Common myeloid progenitor, CD34-positive (primary cell): ENCODE measurements around the gene CD300E.
A peak's percentile ranks its signal among the peaks of the same experiment; 100 is the strongest.

ENCODE experiments used
- CTCF ChIA-PET: fragments of 350-600 bp; sonication (Branson Sonifier 250); formaldehyde crosslinking; loops from one replicate; lab custom pipeline; 2021; ENCODE audit warnings: antibody characterized with exemption; lab: Charles Lee
- POLR2A ChIA-PET: fragments of 350-600 bp; sonication (Branson Sonifier 250); formaldehyde crosslinking; loops from one replicate; lab custom pipeline; 2021; ENCODE audit warnings: antibody characterized with exemption; lab: Charles Lee
- DNase-seq, 3 donors: peaks; one replicate each; pipeline versions ENCODE4 v3.0.0 to v3.0.0-alpha.2; 2013
- H3K27ac ChIP-seq, 2 experiments: 1 replicate in 1 of 2; 2 replicates in 1 of 2; pipeline ENCODE4 v1.7.0; 2013; ENCODE audit warnings: inconsistent platforms in 2 of 2, low read length in 2 of 2, mild to moderate bottlenecking in 2 of 2, low read depth in 1 of 2, moderate library complexity in 1 of 2; ENCODE audit not compliant: severe bottlenecking in 2 of 2, insufficient read depth in 1 of 2, poor library complexity in 1 of 2
- H3K27me3 ChIP-seq, 5 experiments: replicated peaks in 2 of 5; 1 replicate in 3 of 5; 2 replicates in 2 of 5; pipeline versions ENCODE4 v1.6.1 to v1.7.0; 2013; ENCODE audit warnings: low read length in 4 of 5, mild to moderate bottlenecking in 2 of 5, moderate library complexity in 2 of 5, inconsistent platforms in 1 of 5; ENCODE audit not compliant: insufficient read depth in 5 of 5, control insufficient read depth in 4 of 5
- H3K36me3 ChIP-seq, 4 experiments: 1 replicate in 2 of 4; 2 replicates in 2 of 4; pipeline versions ENCODE4 v1.6.1 to v1.7.0; 2013; ENCODE audit warnings: low read length in 3 of 4, control low read depth in 1 of 4, mild to moderate bottlenecking in 1 of 4; ENCODE audit not compliant: control insufficient read depth in 4 of 4, insufficient read depth in 4 of 4
- H3K4me1 ChIP-seq, 4 experiments: 1 replicate in 3 of 4; 2 replicates in 1 of 4; pipeline versions ENCODE4 v1.6.1 to v1.7.1; 2013; ENCODE audit warnings: low read length in 3 of 4, mild to moderate bottlenecking in 3 of 4, control low read depth in 1 of 4, inconsistent platforms in 1 of 4, moderate library complexity in 1 of 4; ENCODE audit not compliant: control insufficient read depth in 4 of 4, insufficient read depth in 4 of 4; ENCODE audit errors: control extremely low read depth in 1 of 4
- H3K4me3 ChIP-seq, 7 experiments: 1 replicate in 4 of 7; 2 replicates in 3 of 7; pipeline versions ENCODE4 v1.5.1 to v1.7.0; 2013; ENCODE audit warnings: mild to moderate bottlenecking in 7 of 7, low read length in 6 of 7, moderate library complexity in 6 of 7, inconsistent platforms in 2 of 7, low read depth in 2 of 7, control low read depth in 1 of 7; ENCODE audit not compliant: insufficient read depth in 4 of 7, control insufficient read depth in 1 of 7; ENCODE audit errors: extremely low read depth in 1 of 7
- H3K9me3 ChIP-seq, 5 experiments: 1 replicate in 4 of 5; 2 replicates in 1 of 5; pipeline versions ENCODE4 v1.6.1 to v1.7.1; 2013; ENCODE audit warnings: low read length in 4 of 5, mild to moderate bottlenecking in 2 of 5, inconsistent platforms in 1 of 5, low read depth in 1 of 5, moderate library complexity in 1 of 5; ENCODE audit not compliant: control insufficient read depth in 4 of 5, insufficient read depth in 2 of 5; ENCODE audit errors: control extremely low read depth in 1 of 5
- WGBS: methylation state at CpG from one replicate; pipeline ENCODE4 v1.1.5; 2013; ENCODE audit not compliant: insufficient coverage; 5-methylcytosine and 5-hydroxymethylcytosine counted together

CD300E gene

GRCh38 chr17:74566132-74566753 lies 57.3 kb downstream of the CD300E start:
- POLR2A ChIA-PET = no interaction called here
- no peaks in the 10 kb centered on the region for H3K9me3 ChIP-seq
- H3K4me3 ChIP-seq = no peak overlapping the region
- H3K27ac ChIP-seq = no peak overlapping the region
- H3K4me1 ChIP-seq = peaks cover 0 to 36% (median 20%) of the 10 kb centered on the region in 4 experiments
- peak; percentile 54 to 61 (median 57) for DNase-seq
- H3K36me3 ChIP-seq = no peaks in the 10 kb centered on the region
- H3K27me3 ChIP-seq = peaks cover 0 to 8% (median 0%) of the 10 kb centered on the region in 5 experiments
- CTCF ChIA-PET = interaction anchor here (0.6 to 3.4 kb wide), 28 partner anchors 8 to 225 kb away, joined by 3 to 27 read pairs (median 4); partner anchors contain the start of genes BTBD17 and CD300LD
- WGBS = 26% methylated on average over 9 of the region's 9 CpGs

GRCh38 chr17:74565126-74565525 lies 58.4 kb downstream of the CD300E start:
- Histone ChIP-seq H3K27me3 (peaks cover 0 to 5% (median 0%) of the 10 kb centered on the region in 5 experiments), H3K36me3 (no peaks in the 10 kb centered on the region), H3K4me3 (no peak overlapping the region), H3K27ac (no peak overlapping the region), H3K4me1 (peaks cover 0 to 34% (median 19%) of the 10 kb centered on the region in 4 experiments), H3K9me3 (no peaks in the 10 kb centered on the region)
- ChIA-PET POLR2A (no interaction called here), CTCF (interaction anchor here (1.5 to 3.4 kb wide), 6 partner anchors 9 to 171 kb away, joined by 3 to 20 read pairs (median 9); no protein-coding TSS in a partner anchor)
- no peak for DNase-seq
- 86% methylated on average over 4 of the region's 5 CpGs for WGBS

- no peaks in the 10 kb centered on the region for H3K36me3 ChIP-seq
- no peak overlapping the region for H3K27ac ChIP-seq
- H3K9me3 ChIP-seq = no peaks in the 10 kb centered on the region
- H3K27me3 ChIP-seq = no peaks in the 10 kb centered on the region
- WGBS = 100% methylated on average over 1 of the region's 1 CpG
- ChIA-PET CTCF (no interaction called here), POLR2A (no interaction called here)
- DNase-seq = no peak
- H3K4me1 ChIP-seq = peaks cover 0 to 16% (median 8%) of the 10 kb centered on the region in 4 experiments
- no peak overlapping the region for H3K4me3 ChIP-seq
Measured at GRCh38 chr17:74563358-74563757, 60.2 kb downstream of the CD300E start.

- H3K9me3 ChIP-seq = no peaks in the 10 kb centered on the region
- no peaks in the 10 kb centered on the region for H3K36me3 ChIP-seq
- 60% methylated on average over 2 of the region's 3 CpGs for WGBS
- DNase-seq = peak in 1 of 3 donors; percentile 46
- no peak overlapping the region for H3K27ac ChIP-seq
- no peaks in the 10 kb centered on the region for H3K27me3 ChIP-seq
- peaks cover 0 to 8% (median 5%) of the 10 kb centered on the region in 4 experiments for H3K4me1 ChIP-seq
- CTCF ChIA-PET = interaction anchor here (1.4 kb wide), 1 partner anchor 8 kb away, joined by 3 read pairs; no protein-coding TSS in a partner anchor
- POLR2A ChIA-PET = no interaction called here
- no peak overlapping the region for H3K4me3 ChIP-seq
Measured at GRCh38 chr17:74561586-74561985, 62.0 kb downstream of the CD300E start.
